Measurements from ENCODE around the gene DHX34. TPM values are rescaled to one million over a fixed set of nuclear protein-coding genes. Genes with fewer than 3 reads are reported as not detected.

The DHX34 gene
- polyA plus RNA-seq, 3 donors: 3.4 to 34.4 (median 3.8) TPM

GRCh38 chr19:47372603-47373002 lies 23.5 kb downstream of the DHX34 start:
- H2AFZ ChIP-seq (ENCODE audit: insufficient read depth, low read depth, low read length, poor library complexity, severe bottlenecking): no peak overlapping the region
- peak overlapping the region in 2 of 7 donors; percentile 77 to 100 for H3K27ac Mint-ChIP-seq

DNA sequence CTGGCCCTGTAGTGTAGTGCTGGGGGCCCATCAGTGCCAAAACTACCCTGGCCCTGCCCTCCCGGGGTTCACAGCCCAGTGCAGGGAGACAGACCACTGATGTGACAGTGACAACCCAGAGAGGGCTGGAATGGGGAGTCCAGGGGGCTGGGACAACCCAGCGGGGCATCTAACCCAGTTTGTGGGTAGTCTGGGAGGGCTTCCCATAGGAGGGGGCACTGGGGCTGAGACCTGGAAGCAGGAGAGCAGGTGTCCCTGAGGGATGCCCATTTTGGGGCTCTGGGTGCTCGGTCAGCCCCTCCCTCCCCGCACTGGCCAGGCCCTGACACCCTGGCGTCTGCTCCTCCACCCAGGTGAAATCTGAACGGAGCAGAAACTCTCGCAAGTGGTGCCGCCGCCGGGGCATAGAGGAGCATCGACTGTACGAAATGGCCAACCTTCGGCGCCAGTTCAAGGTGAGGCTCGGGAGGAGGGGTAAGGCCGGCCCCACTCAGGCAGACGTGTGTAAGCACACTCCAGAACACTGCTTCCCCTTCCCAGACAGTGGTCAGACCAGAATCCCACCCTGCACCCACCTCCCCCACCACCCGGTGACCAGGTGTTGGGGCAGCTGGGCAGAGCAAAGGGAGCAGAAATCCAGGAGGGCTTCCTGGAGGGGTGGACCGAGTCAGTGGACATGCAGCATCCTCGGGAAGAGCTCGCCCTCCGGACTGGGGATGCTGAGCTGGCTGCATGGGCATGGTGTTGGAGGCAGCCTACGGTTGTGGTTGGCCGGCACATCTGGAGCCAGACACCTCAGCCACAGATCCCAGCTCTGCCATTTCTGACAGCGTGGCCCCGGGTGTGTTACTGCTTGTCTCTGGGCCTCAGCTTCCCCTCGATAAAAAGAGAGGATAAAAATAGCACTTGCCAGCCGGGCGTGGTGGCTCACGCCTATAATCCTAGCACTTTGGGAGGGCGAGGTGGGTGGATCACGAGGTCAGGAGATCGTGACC lies 24.4 kb downstream of the DHX34 start:
- Mint-ChIP-seq H3K36me3 (peaks cover 67 to 89% of the 10 kb centered on the region in 2 donors), H3K27ac (peak overlapping the region in 3 of 7 donors; percentile 15 to 77 (median 41)), H3K9me3 (no peaks in the 10 kb centered on the region), H3K4me1 (peaks cover 43% of the 10 kb centered on the region), H3K4me3 (no peak overlapping the region), H3K27me3 (ENCODE audit: low read depth in 3 of 3) (peaks cover 0 to 2% (median 0%) of the 10 kb centered on the region in 3 donors)
- H3K79me2 ChIP-seq (ENCODE audit: insufficient read depth, low read length): no peaks in the 10 kb centered on the region
- H4K20me1 ChIP-seq (ENCODE audit: insufficient read depth, low read length): no peaks in the 10 kb centered on the region
- H3K27me3 ChIP-seq (ENCODE audit: control insufficient read depth in 2 of 2, insufficient read depth in 2 of 2, low read length in 2 of 2): no peaks in the 10 kb centered on the region
- H2AFZ ChIP-seq (ENCODE audit: insufficient read depth, low read depth, low read length, poor library complexity, severe bottlenecking): no peak overlapping the region
- WGBS (ENCODE audit: insufficient coverage): 96% methylated on average over 24 of the region's 33 CpGs
- peaks cover 63 to 68% of the 10 kb centered on the region in 2 donors for H3K36me3 ChIP-seq (replicated peaks in 1 of 2; ENCODE audit: control insufficient read depth in 1 of 2, insufficient read depth in 2 of 2, low read length in 2 of 2)
- TF ChIP-seq, protein P1, sequence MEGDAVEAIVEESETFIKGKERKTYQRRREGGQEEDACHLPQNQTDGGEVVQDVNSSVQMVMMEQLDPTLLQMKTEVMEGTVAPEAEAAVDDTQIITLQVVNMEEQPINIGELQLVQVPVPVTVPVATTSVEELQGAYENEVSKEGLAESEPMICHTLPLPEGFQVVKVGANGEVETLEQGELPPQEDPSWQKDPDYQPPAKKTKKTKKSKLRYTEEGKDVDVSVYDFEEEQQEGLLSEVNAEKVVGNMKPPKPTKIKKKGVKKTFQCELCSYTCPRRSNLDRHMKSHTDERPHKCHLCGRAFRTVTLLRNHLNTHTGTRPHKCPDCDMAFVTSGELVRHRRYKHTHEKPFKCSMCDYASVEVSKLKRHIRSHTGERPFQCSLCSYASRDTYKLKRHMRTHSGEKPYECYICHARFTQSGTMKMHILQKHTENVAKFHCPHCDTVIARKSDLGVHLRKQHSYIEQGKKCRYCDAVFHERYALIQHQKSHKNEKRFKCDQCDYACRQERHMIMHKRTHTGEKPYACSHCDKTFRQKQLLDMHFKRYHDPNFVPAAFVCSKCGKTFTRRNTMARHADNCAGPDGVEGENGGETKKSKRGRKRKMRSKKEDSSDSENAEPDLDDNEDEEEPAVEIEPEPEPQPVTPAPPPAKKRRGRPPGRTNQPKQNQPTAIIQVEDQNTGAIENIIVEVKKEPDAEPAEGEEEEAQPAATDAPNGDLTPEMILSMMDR (IDR thresholded peaks at IDR 0.05): no peak
- intact Hi-C loops (cut with micrococcal nuclease): no loop called here
- no peak overlapping the region for H3K4me2 ChIP-seq (replicated peaks; ENCODE audit: extremely low read depth, low read length, poor library complexity, severe bottlenecking)
- H3K4me3 ChIP-seq (replicated peaks in 1 of 3; ENCODE audit: low read depth in 2 of 3, low read length in 3 of 3): no peak overlapping the region
- no peak overlapping the region for H3K27ac ChIP-seq (ENCODE audit: low read depth in 1 of 2, low read length in 2 of 2)
- no peak for DNase-seq
- no peaks in the 10 kb centered on the region for H3K9me3 ChIP-seq (replicated peaks in 1 of 2; ENCODE audit: control insufficient read depth in 1 of 2, insufficient read depth in 1 of 2, low read length in 2 of 2)
- no peak overlapping the region for H3K9ac ChIP-seq (ENCODE audit: insufficient read depth, low read length, poor library complexity, severe bottlenecking)
- peaks cover 39 to 53% of the 10 kb centered on the region in 2 donors for H3K4me1 ChIP-seq (ENCODE audit: control insufficient read depth in 1 of 2, insufficient read depth in 2 of 2, low read length in 2 of 2)

More at GRCh38 chr19:47372603-47373002, 23.5 kb downstream of the DHX34 start:
- peak overlapping the region in 1 of 2 donors; percentile 94 for H3K27ac ChIP-seq (ENCODE audit: low read depth in 1 of 2, low read length in 2 of 2)
- no peaks in the 10 kb centered on the region for H3K9me3 ChIP-seq (replicated peaks in 1 of 2; ENCODE audit: control insufficient read depth in 1 of 2, insufficient read depth in 1 of 2, low read length in 2 of 2)
- no peak overlapping the region for H3K9ac ChIP-seq (ENCODE audit: insufficient read depth, low read length, poor library complexity, severe bottlenecking)
- no peak overlapping the region for H3K4me2 ChIP-seq (replicated peaks; ENCODE audit: extremely low read depth, low read length, poor library complexity, severe bottlenecking)
- H3K4me1 ChIP-seq (ENCODE audit: control insufficient read depth in 1 of 2, insufficient read depth in 2 of 2, low read length in 2 of 2): peaks cover 39 to 53% of the 10 kb centered on the region in 2 donors
- TF ChIP-seq, protein P1 (IDR thresholded peaks at IDR 0.05): no peak
- Mint-ChIP-seq H3K9me3 (no peaks in the 10 kb centered on the region), H3K27me3 (ENCODE audit: low read depth in 3 of 3) (peaks cover 0 to 2% (median 0%) of the 10 kb centered on the region in 3 donors), H3K36me3 (peaks cover 63 to 82% of the 10 kb centered on the region in 2 donors), H3K4me1 (peaks cover 43% of the 10 kb centered on the region), H3K4me3 (no peak overlapping the region)
- H3K36me3 ChIP-seq (replicated peaks in 1 of 2; ENCODE audit: control insufficient read depth in 1 of 2, insufficient read depth in 2 of 2, low read length in 2 of 2): peaks cover 54 to 60% of the 10 kb centered on the region in 2 donors
- 96% methylated on average over 21 of the region's 22 CpGs for WGBS (ENCODE audit: insufficient coverage)
- no peaks in the 10 kb centered on the region for H3K79me2 ChIP-seq (ENCODE audit: insufficient read depth, low read length)
- H3K27me3 ChIP-seq (ENCODE audit: control insufficient read depth in 2 of 2, insufficient read depth in 2 of 2, low read length in 2 of 2): no peaks in the 10 kb centered on the region
- no peak overlapping the region for H3K4me3 ChIP-seq (replicated peaks in 1 of 3; ENCODE audit: low read depth in 2 of 3, low read length in 3 of 3)
- intact Hi-C loops (cut with micrococcal nuclease): no loop called here
- DNase-seq: no peak
- no peaks in the 10 kb centered on the region for H4K20me1 ChIP-seq (ENCODE audit: insufficient read depth, low read length)
